ENCODE measurements around the gene JPH4. TPM values are rescaled to one million over a fixed set of nuclear protein-coding genes. Genes with fewer than 3 reads are reported as not detected.

Gene JPH4
- total and polyA plus RNA-seq, 2 of the 8 experiments (the other 6 are each of a cell fraction or from before 2014, with no cell fraction given), result 23.9 to 46.7 TPM

- Histone ChIP-seq H3K4ac (replicated peaks; ENCODE audit: insufficient read length, low read depth, low read length) (no peak overlapping the region), H3K27ac (ENCODE audit: low read depth, low read length) (no peak overlapping the region), H3K18ac (ENCODE audit: extremely low read depth, low read length) (no peak overlapping the region), H3K9ac (replicated peaks in 1 of 4; ENCODE audit: extremely low read depth in 1 of 4, low read depth in 3 of 4, low read length in 3 of 4) (no peak overlapping the region), H3K36me3 (ENCODE audit: control insufficient read depth in 2 of 4, insufficient read depth in 4 of 4, low read length in 3 of 4) (peaks cover 11 to 33% (median 17%) of the 10 kb centered on the region in 4 experiments; a peak in 7 of 8 replicates), H2BK120ac (replicated peaks; ENCODE audit: low read depth, low read length) (no peak overlapping the region), H4K91ac (replicated peaks; ENCODE audit: insufficient read length, low read length) (no peak overlapping the region), H3K23ac (ENCODE audit: insufficient read length) (no peak overlapping the region), H4K20me1 (replicated peaks in 1 of 2; ENCODE audit: control insufficient read depth in 1 of 2, insufficient read depth in 2 of 2, low read length in 2 of 2) (peaks cover 0 to 7% of the 10 kb centered on the region in 2 experiments), H3K27me3 (replicated peaks in 1 of 4; ENCODE audit: control insufficient read depth in 3 of 4, extremely low read depth in 1 of 4, insufficient read depth in 3 of 4, low read length in 3 of 4) (no peaks in the 10 kb centered on the region), H3K56ac (replicated peaks; ENCODE audit: insufficient read length, low read depth, low read length) (no peak overlapping the region), H4K8ac (ENCODE audit: extremely low read depth, insufficient read depth, low read length) (no peak overlapping the region), H2AK5ac (ENCODE audit: low read depth, low read length) (no peak overlapping the region), H2BK12ac (ENCODE audit: low read depth, low read length) (no peak overlapping the region), H3K79me2 (ENCODE audit: control insufficient read depth in 1 of 2, insufficient read depth in 2 of 2, low read length in 2 of 2) (peaks cover 0 to 19% of the 10 kb centered on the region in 2 experiments; a peak in 2 of 4 replicates), H2BK5ac (ENCODE audit: low read depth, low read length) (no peak overlapping the region), H3K4me3 (ENCODE audit: extremely low read depth in 1 of 4, insufficient read depth in 2 of 4, low read depth in 3 of 4, low read length in 4 of 4) (no peak overlapping the region), H3K4me2 (ENCODE audit: insufficient read depth in 1 of 2, low read depth in 2 of 2, low read length in 2 of 2) (no peak overlapping the region), H3K9me3 (ENCODE audit: insufficient read depth in 2 of 2, low read depth in 1 of 2, low read length in 1 of 2) (no peaks in the 10 kb centered on the region), H3K23me2 (ENCODE audit: low read depth, low read length) (peaks cover 5% of the 10 kb centered on the region), H2AFZ (ENCODE audit: low read length) (no peak overlapping the region), H2BK20ac (ENCODE audit: low read length) (no peak overlapping the region), H3K79me1 (ENCODE audit: low read depth, low read length) (0 out of 2 replicates have a peak, but pooled peaks cover 7% of the 10 kb centered on the region), H2BK15ac (ENCODE audit: low read length) (no peak overlapping the region), H4K5ac (ENCODE audit: insufficient read length, low read depth, low read length) (no peak overlapping the region), H3K14ac (ENCODE audit: insufficient read length) (no peak overlapping the region), H3K4me1 (replicated peaks in 1 of 4; ENCODE audit: control insufficient read depth in 3 of 4, insufficient read depth in 4 of 4, low read length in 3 of 4) (peaks cover 0 to 18% (median 8%) of the 10 kb centered on the region in 4 experiments; a peak in 6 of 7 replicates)
- POLR2A ChIA-PET (ENCODE audit: partially characterized antibody), result interaction anchor here (31.9 to 52.7 kb wide), 2 partner anchors 32 to 82 kb away, joined by 944 to 1523 read pairs; partner anchors contain the start of genes NGDN and ZFHX2
- whole genome bisulfite sequencing, 2 experiments (ENCODE audit: extremely low coverage in 1 of 2, insufficient coverage in 1 of 2, insufficient read length in 1 of 2, insufficient replicate concordance in 2 of 2, low coverage in 1 of 2, low lambda C conversion rate in 2 of 2, missing lambda C conversion rate in 1 of 2), result 83% methylated on average over 2 of the region's 2 CpGs; no CpG with 5 or more reads in 1 of the 2 experiments
- FAIRE-seq (no peak), DNase-seq (ENCODE audit: low read depth in 1 of 2, low spot score in 2 of 2) (no peak)
- TF ChIP-seq RAD21 (IDR thresholded peaks at IDR 0.05 in 1 of 2, conservative IDR thresholded peaks at IDR 0.05 in 1 of 2; ENCODE audit: low read depth in 2 of 2, low read length in 2 of 2), result no peak
- no peak for TF ChIP-seq RBBP5 (IDR thresholded peaks at IDR 0.05; ENCODE audit: borderline replicate concordance, low read depth, low read length)
- no peak for TF ChIP-seq CBX5 (IDR thresholded peaks at IDR 0.05; ENCODE audit: low read depth, low read length)
- CTCF ChIA-PET (ENCODE audit: partially characterized antibody), result interaction anchor here (0.6 to 70.5 kb wide), 12 partner anchors 27 to 991 kb away, joined by 3 to 2092 read pairs (median 14); partner anchors contain the start of gene NGDN
Observed at GRCh38 chr14:23561259-23561658, 17.3 kb downstream of the JPH4 start.

Data from H1 (cell line).